DND-41 (cell line): Measurements from ENCODE around the gene SPRYD4.
A peak's percentile ranks its signal among the peaks of the same experiment; 100 is the strongest.

Experiments
- EZH2 ChIP-seq: IDR thresholded peaks from 3 replicates; pipeline ENCODE4 v1.6.1; 2012; ENCODE audit warnings: borderline replicate concordance, low read depth, mild to moderate bottlenecking, moderate library complexity, low read length, inconsistent platforms; ENCODE audit not compliant: severe bottlenecking
- TF ChIP-seq, protein P1 (sequence below): IDR thresholded peaks from 2 replicates; pipeline ENCODE4 v1.5.1; 2012; ENCODE audit warnings: borderline replicate concordance, low read length, moderate library complexity, mild to moderate bottlenecking; ENCODE audit not compliant: poor library complexity, severe bottlenecking; ENCODE audit errors: extremely low read depth

DNA sequence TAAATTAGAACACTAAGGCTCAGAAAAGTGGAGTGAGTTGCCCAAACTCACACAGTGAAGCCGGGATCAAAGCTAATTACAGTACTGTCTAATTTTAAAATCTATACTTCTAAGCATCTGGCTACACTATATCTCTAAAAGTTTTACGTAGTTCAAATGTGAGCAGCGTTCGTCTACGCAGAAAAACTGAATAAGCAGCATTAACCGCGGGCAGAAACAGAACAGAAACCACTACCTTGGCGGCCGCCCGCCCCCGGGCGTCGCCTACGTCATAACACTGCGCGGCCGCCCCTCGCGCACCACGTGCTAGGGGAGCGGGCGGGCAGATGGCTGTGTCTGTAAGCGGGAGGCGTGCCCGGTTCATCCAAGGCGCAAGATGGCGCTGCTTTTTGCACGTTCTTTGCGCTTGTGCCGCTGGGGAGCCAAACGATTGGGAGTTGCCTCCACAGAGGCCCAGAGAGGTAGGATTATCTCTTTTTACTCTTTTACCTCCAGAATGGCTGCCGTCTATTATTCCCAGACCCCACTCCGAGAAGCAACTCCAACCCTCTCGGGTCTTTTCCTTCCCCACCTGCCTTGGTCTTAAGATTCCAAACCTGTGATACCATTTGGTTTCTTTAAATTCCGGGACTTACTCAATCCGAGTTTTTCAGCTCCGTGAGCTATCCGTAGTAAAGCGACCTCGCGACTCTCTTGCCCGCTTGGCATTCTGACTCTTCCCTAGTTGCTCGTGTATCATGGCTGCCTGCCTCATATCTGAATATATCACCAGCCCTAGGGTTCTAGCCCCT is at the start of gene SPRYD4:
- TF ChIP-seq, protein P1, sequence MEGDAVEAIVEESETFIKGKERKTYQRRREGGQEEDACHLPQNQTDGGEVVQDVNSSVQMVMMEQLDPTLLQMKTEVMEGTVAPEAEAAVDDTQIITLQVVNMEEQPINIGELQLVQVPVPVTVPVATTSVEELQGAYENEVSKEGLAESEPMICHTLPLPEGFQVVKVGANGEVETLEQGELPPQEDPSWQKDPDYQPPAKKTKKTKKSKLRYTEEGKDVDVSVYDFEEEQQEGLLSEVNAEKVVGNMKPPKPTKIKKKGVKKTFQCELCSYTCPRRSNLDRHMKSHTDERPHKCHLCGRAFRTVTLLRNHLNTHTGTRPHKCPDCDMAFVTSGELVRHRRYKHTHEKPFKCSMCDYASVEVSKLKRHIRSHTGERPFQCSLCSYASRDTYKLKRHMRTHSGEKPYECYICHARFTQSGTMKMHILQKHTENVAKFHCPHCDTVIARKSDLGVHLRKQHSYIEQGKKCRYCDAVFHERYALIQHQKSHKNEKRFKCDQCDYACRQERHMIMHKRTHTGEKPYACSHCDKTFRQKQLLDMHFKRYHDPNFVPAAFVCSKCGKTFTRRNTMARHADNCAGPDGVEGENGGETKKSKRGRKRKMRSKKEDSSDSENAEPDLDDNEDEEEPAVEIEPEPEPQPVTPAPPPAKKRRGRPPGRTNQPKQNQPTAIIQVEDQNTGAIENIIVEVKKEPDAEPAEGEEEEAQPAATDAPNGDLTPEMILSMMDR, result peak; percentile 70
- TF ChIP-seq EZH2, result no peak
